NCI-H82 (cell line): Measurements from ENCODE around the gene KCNQ5.
A peak's percentile ranks its signal among the peaks of the same experiment; 100 is the strongest.

Experiments
- DNase-seq: peaks from one replicate; lab custom pipeline; 2025; lab: John Stamatoyannopoulos, UW

The KCNQ5 gene

DNA sequence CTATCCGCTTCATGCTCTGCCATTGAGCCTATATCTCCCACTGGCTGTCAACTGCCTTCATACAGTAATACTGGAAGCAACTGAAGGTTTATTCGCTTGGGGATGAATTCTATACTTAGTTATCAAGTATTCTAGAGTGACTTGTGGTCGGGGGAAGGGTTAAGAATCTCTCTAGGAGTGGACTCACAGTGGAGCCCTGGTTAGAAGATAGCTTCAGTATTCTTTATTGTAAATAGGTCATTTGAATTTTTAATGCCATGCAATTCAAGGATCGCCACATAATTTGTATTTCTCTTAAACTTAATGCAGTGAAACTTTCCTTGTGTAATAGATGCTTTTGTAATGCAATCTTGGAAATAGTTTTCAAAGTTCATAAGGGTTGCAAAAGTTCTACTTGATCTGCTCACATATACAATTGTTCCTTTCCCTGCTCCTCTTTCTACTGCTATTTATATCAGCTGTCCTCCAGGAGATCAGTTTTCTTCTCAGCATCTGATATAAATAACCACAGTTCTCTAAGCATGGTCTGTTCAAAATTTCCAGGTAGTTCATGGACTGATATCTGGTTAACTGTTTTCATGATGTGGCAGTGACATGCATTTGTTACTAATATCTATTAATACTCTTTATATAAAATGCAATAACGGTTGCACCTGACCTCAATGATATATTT is 120.3 kb downstream of the KCNQ5 start:
- no peak for DNase-seq

DNA sequence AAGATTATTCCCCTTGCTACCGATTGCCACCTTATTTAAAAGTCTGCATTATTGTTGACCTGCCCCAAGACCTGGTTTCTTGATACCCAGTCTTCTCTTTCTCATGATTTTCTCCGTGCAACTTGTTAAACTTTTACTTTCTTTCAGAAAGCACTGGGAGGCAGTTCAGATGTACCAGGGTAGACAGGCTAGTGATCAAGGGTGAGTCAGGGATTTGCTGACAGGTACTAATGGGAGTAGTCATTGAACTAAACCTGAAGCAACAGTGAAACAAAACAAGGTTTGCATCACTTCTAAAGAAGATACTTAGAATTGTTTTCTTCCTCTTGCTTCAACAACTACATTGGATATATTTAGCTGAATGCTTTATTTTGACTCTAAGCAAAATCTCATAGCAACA is 124.4 kb downstream of the KCNQ5 start:
- DNase-seq: no peak

DNA sequence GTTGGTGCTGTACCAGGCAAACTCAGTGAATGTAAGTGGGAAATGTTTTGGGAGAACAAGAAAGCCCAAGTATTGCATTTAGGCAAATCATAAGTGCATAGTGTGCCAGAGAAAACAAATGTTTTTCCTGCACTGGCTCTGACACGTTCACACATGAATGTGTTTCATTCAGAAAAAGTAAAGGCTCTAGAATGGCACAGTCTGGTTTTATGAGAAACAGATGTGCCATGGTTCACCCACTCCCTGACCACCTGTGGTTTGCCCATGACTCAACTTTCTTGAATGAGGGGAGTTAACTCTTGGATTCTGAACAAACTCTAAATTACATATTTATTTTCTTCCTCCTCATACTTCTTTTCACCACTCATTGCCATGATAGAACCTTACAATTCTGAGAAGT is 126.9 kb downstream of the KCNQ5 start:
- DNase-seq: no peak

DNA sequence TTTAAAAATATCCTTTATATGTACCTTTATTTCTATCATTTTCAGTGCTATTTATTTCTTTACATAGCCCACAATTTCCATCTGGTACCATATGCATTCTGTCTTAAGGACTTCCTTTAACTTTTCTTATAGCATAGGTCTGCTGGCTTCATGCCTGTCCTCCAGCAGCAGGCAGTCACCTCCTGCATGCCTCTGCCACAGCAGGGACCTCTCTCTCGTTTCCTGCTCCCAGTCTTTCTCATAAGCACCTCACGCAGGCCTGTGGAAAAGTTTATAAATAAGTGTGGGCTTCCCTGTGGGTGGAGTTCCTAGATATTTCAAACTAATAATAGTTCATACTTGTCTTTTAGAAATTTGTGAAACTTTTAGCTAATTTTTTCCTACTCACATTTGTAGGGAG is 133.9 kb downstream of the KCNQ5 start:
- DNase-seq: no peak

DNA sequence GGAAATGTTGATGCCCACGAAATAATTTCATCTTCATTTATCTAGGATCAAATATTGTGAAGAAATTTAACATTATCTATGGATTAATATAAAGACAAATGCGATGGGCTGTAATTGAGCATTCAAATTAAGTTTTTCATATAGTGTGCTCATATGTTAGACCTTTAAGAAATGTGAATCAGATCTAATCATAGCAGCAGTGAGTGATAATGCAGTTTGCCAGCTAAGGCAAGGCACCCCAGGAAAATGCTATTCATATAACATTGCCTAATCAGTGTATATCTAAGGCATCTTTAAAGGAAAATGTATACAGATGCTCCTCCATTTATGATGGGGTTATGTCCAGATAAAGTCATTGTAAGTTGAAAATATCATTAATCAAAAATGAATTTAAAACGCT is 135.2 kb downstream of the KCNQ5 start:
- no peak for DNase-seq

DNA sequence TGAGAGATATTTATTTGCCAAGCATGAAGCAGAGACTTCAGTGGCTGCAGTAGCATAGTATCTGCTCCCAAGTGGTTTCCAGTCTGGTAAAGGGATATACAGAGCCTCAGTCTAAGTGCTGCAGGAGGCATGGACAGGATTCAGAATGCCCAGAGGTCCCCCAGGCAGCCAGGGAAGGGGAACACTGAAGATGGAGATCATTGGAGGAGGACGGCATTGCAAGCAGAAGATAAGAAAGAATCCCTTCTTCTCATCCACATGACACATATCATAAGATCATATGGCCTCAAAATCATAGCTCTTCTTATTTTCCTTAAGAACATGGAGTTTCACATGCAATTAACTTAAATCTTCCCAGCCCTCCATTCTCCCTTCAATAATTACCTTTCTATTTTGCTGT is 136.1 kb downstream of the KCNQ5 start:
- no peak for DNase-seq

DNA sequence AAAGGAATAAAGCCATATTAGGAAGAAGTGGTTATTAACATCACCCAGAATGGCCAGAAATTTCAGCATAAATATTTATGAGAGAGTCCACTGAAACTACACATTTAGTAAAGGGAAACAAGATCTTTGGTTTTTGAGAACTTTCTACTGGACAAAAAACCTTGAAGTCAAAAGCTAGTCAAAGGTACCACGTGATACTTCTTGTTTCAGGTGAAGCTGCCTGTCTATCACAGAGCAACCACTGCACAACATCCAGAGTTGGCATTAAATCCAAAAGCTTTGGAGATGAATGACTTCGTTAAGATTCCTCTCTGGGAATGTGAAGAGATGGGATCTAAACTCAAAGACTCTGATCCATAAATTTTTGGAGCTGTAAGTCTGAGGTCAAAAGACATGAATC is 137.0 kb downstream of the KCNQ5 start:
- no peak for DNase-seq

DNA sequence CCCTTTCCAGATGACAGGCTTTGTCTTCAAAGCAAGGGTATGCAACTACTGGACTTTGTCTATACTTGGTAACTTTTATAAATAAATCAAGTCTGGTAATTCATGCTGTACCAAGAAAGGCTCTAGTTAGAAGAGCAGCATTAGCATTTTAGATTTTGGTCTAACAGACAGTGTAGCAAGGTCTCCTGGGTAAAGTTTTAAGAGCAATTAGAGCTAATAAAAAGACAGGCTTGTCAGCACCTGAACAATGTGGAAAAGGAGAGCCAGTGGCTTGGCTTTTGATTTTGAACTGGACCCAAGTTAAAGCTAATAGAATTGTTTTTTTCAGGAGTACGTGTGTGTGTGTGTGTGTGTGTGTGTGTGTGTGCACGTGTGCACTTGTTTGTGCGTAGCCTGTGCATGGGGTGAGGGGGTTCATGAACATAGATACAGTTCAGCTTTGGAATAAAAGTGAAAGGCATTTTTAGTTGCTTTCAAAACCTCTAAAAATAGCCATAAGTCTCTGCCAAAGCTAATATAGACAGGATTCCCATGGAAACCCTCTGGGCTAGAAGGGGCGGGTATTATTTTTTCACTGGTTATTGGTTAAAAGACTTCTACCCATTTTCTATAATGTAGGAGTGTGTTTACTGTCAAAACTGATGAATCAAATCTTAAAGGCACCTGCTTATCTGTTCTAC is 138.4 kb downstream of the KCNQ5 start:
- DNase-seq: no peak

DNA sequence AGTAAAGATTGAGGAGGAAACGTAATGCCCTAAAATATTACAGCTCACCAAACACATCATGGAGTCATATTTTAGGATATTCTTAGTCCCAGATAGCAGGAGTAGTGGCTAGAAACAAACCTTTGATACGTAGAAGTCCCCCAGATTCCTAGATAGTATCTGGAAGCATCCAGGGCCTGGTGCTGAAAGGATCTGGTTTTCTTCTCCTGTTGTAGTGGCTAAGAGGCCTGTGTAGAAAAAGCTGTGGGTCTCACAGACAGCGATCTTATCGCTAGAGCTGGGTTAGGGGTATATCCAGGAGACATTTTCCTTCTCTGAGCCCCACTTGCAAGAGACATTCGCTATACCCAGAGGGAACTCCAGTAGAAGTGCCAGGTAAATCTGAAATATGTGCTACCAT is 139.9 kb downstream of the KCNQ5 start:
- DNase-seq: no peak

DNA sequence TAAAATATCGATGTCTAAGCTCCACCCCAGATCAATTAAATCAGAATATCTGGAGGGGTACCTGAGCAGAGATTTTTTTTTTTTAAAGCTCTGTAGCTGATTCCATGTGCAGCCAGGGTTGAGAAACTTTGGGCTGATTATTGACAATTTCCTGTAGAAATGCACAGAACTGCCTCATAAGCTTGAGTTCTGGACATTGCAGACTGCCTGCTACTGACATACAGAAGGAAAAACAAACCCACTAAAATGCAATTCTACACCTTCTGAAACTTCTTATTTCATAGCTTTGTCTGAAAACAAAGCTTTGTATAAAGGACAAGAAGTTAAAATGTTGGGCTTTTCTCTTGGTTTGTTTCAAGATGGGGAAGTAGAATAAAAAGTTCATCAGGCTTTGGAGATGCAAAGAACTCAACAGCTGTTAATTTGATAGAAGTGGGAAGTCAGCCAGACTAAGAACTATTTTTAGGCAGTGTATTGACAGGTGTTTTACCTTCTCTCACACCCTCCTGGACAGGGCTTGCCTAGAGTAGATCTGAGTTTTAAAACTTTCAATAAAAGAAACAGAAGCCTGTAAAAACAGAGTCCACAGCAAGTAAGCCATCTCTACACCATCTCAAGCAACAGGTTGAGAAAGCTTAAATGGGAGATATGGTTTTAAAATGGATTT is 147.7 kb downstream of the KCNQ5 start:
- DNase-seq: no peak

DNA sequence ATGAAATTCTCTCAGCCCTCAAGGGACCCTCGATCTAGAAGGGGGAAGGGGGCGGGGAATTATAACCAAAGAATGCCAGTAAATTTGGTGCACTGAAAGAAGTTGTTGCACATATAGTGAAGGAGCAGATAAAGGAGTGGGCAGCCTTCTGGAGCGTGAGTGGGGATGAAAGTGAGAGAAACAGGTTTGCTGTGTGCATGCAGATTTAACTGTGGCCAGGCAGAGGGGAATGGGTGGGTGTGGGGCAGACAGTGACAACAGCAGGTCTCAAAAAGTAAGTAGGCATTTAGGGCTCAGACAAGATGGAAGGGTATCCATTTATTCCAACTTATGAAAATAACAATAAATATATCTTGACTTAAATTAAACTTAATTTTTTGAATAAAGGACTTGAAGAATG is 149.1 kb downstream of the KCNQ5 start:
- DNase-seq: no peak

DNA sequence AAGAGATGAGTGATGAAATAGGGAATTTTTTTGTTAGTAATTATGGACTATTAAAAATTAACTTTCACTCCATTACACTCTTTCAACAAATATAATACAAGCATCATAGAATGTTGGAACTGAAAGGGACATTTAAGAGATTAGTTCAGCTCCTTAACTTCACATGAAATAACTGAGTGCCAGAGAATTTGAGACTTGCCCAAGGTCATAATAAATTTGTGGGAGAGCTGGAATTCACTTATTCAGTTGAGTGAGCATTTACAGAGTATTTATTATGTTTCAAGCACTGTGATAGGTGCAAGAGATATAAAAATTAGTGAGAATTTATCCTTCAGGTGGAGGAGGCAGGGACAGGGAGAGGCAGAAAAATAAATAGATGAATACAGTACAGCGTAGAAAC is 154.6 kb downstream of the KCNQ5 start:
- DNase-seq: no peak

DNA sequence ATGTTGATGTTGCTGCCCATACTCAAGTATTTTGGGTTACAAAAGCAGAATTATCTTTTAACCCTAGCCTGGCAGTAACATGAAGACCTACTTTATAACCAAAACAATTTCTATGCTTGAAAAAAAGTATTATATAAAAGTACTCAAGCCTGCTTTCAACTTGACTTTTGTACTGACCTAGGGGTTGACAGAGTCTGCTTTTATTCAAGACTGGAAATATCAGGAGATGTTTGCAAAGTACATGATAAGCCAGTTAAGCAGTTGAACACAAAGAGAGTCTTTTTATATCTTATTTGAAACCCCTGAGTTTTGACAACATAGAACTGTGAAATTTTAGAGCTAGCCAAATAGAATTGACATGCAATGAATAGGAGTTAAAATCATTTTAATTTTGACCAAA is 159.8 kb downstream of the KCNQ5 start:
- DNase-seq: no peak

DNA sequence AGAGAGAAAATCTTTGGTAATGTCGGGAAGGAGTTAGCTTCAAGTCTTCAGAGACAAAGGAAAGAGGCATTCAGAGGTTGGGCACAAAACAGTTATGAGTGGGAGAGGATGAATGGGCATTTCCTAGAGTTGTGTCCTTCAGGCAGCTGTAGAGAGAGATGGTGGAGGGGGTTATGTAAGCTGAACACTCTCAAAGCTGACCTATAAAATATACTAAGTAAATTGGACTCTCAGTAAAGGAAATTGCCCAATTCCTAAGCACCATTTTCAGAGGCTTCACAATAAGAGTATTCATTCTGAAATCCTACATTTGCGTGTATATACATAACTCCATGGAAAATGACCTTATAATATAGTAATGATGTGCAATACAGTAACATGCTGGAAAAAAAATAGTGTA is 161.2 kb downstream of the KCNQ5 start:
- no peak for DNase-seq

DNA sequence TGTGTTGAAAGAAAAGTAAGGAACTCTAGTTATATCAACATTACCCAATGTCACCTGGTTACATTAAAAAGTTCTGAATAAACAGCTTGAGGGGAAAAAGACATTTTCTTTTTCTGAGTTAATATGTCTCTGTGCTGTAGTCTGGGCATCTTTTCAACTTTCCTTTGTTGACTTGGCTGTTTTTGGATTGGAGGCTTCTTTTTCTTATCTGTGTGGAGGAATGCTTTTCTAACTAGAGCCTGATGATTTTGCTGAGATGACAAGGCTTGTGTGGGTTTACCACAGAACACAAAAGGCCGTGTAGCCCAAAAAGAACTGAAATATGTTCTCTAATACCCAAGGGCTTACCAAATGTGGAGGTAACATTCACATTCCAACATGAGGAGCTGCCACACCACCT is 161.8 kb downstream of the KCNQ5 start:
- no peak for DNase-seq

DNA sequence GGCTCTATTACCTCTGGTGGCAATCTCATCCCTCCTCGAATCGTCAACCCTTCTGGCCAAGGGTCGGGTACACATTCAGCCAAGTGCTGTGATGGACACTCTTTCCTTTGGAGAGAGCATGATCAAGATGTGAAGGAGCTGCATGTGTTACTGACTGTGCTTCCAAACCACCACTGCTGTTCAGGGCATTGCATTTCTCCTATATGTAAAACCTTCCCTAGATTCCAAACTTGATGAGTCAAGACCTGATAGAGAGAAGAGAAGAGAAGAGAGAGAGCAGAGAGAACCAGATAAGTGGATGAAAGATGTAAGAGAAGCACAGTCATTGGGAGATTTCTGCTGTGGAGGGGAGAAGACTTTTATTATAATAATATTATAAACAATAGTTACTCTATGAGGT is 162.2 kb downstream of the KCNQ5 start:
- no peak for DNase-seq

DNA sequence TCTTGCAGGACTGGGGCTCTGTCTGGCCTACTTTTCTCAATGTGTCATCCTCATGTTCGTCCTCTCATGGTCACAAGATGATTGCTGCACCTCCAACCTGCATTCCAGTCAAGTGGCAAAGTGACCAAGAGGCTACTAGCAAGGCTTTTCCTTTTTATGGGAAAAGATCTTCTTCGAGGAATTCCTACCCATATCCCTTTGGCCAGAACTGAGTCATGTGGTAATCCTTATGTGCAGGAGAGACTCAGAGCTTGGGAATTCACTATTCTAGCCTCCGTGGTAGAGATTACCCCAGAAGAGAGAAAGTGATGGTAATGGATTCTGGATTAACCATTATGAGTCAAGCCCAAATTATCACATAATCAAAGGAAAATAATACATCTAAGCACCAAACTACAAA is 162.7 kb downstream of the KCNQ5 start:
- no peak for DNase-seq

DNA sequence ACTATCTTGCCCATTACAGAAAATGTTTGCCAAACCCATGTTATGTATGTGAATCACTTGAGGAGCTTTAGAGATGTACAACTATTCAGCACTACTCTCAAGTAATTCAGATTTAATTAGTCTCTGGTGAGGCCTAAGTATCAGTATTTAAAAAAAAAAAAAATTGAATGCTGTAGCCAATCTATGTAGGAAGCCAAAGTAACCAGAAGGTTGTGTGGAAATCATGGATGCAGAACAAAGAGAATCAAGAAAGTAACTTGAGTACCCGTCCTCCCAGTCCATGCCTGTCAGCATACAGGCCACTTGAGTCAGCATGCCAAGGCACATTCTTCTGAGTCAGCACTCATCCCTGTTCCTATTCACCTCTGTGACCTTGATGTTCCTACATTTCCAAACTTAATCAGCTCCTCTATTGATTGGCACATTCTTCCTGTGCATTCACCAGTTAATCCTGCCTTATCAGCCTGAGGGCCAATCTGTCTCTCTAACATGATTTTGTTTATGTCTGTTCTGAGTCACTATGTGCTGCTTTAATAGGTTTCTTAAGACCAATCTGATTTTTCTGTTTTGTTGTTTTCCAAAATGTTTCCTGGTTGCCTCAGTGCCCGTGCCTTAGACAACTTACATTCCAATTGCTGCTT is 165.6 kb downstream of the KCNQ5 start:
- peak; percentile 83 for DNase-seq

DNA sequence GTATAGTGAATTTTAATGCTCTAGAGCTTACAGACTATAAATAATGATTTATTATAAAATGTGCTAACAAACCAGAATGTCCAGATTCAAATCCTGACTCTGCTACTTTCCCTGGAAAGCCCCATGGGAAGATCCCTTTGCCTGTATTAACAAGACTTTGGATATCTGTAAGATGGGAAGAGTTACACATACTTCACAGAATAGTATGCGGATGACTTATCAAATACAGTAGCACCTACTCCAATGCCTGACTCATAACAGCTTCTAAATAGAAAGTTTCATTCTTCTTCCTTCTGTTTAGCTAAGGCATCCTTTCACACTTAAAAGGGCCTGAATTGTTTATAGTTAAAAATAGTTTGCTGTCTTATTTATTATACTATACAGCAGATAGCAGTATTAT is 166.3 kb downstream of the KCNQ5 start:
- DNase-seq: no peak

DNA sequence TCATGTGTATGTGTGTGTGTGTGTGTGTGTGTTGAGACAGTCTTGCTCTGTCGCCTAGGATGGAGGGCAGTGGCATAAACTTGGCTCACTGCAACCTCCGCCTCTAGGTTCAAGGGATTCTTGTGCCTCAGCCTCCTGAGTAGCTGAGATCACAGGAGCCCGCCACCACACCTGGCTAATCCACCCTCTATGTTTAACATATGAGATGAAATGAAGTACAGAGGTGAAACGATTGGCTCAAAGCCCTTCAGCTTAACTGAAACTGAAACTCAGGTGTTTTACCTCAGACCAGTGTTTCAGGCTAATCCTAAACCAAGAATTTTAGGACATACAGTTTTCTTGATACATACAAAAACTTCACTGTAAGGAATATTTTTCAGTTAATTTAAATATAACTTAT is 167.3 kb downstream of the KCNQ5 start:
- no peak for DNase-seq

DNA sequence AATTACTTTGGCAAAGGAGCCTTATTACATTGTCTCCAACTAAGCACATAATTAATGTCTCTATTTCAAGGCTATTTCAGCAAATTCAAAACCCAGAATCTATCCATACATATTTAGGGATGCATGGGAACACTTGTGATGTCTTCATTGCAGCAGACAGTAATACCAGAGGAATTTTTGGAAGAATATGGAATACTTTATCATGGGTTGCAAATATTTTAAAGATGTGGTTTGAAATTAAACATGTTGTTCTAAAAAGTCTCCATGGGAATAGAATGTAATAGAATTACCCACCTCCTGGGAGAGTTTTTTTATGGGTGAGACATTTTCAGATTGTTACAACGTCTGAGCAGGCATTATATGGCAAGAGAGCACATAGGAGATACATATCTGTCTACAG is 170.8 kb downstream of the KCNQ5 start:
- DNase-seq: no peak

DNA sequence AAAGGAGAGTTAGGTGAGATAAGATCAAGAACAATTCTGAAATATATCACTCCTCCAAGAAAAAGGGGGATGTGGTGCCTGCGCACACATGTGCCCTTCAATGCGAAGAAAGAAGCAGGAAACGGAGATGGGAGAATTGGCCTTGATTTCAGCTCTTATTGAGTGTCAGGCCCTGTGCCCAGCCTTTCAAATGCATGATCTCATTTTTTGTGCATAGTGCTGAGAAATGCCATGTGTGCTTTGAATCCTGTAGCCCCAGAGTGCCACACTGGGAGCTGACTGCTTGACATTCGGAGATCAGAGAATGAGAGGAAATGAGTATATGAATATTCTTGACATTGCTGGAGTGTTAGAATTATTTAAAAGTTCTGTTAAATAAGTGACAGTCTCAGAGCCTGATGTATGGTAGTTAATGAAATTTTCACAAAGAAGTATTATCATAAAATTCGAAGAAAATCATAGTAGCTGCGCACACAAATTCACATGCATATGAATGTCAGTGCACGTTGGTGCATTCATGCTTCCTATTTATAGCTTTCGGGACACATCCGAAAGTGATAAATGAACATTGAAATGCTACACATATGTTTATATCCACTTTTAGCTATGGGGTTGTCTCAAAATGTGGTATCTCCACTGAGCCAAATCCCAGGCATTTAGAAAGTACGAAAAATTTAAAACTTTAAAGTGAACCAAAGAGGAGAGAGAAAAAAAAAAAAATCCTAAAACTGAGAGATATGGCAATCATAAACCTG is 172.0 kb downstream of the KCNQ5 start:
- DNase-seq: no peak
